Mucosa of descending colon (tissue), 3 donors: Measurements from ENCODE around the gene GABBR2. TPM values are rescaled to one million over a fixed set of nuclear protein-coding genes. Genes with fewer than 3 reads are reported as not detected.

ENCODE experiments used
- ATAC-seq: fragments of 200-7000 bp; cut with Tn5 transposase; one replicate; pipeline ENCODE4 v1.9.1; 2020; ENCODE audit warnings: mild to moderate bottlenecking, moderate library complexity
- DNase-seq, 3 donors: peaks; one replicate each; pipeline ENCODE4 v3.0.0-alpha.2; 2020
- H3K36me3 ChIP-seq: fragments of 200-600 bp; one replicate; pipeline ENCODE4 v1.8.0; 2021; ENCODE audit warnings: low read depth, mild to moderate bottlenecking
- H3K4me1 ChIP-seq: fragments of 200-600 bp; one replicate; pipeline ENCODE4 v1.8.0; 2021; ENCODE audit warnings: low read depth, mild to moderate bottlenecking
- H3K4me3 ChIP-seq: fragments of 200-600 bp; one replicate; pipeline ENCODE4 v1.8.0; 2021; ENCODE audit warnings: mild to moderate bottlenecking
- H3K9me3 ChIP-seq: fragments of 200-600 bp; one replicate; pipeline ENCODE4 v1.8.0; 2021; ENCODE audit warnings: mild to moderate bottlenecking
- intact Hi-C, 2 donors: fragments of 100-400 bp; cut with DNase I in 1 of 2; cut with micrococcal nuclease in 1 of 2; formaldehyde crosslinking; loops; one replicate each; pipeline versions ENCODE4 v1.11.0 to v1.11.1; 2022; cut with DNase I, micrococcal nuclease
- total RNA-seq, 3 donors: library from RNA; stranded (reverse); fragmentation: NEBNext Ultra II Directional in 2 of 3; extraction: Animal tissue kit (Norgen Biotek cat#: 25700) in 2 of 3; gene quantifications; one replicate each; pipeline versions ENCODE4 v1.2.1 to v1.2.4, GENCODE V29; 2021 to 2023
- TF ChIP-seq, protein P1 (sequence below): fragments of 200-600 bp; IDR thresholded peaks from one replicate; pipeline ENCODE4 v1.8.0; 2022; ENCODE audit warnings: antibody characterized with exemption, mild to moderate bottlenecking
- donor health status: DM: no; HTN: no; CAD: no; lungs with moderate emphysema.
- donor health status: DM: no; HTN: no; CAD: no.
- donor health status: DM: no; HTN: yes; CAD: no.

GABBR2 gene
- total RNA-seq, 3 donors from 2014 or later, result 0.35 TPM; not detected in 2

DNA sequence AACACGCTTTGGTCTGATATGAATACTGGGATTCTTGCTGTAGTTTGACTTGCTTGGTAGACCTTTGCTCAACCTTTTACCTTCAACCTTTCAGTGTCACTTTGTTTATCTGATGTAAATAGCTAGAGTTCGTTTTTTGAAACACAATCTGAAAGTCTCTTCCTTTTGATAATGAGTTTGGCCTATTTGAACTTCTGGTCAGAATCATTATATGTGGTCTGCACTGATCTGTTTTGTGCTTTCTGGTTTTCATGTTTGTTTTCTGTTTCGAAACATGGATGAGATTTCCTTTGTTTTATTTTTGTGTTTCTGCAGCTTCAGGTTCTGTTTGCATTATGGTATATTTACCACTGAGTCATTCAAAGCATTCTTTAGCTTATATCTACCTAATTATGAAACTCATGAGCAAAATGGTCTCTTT is 217.5 kb downstream of the GABBR2 start:
- TF ChIP-seq, protein P1, sequence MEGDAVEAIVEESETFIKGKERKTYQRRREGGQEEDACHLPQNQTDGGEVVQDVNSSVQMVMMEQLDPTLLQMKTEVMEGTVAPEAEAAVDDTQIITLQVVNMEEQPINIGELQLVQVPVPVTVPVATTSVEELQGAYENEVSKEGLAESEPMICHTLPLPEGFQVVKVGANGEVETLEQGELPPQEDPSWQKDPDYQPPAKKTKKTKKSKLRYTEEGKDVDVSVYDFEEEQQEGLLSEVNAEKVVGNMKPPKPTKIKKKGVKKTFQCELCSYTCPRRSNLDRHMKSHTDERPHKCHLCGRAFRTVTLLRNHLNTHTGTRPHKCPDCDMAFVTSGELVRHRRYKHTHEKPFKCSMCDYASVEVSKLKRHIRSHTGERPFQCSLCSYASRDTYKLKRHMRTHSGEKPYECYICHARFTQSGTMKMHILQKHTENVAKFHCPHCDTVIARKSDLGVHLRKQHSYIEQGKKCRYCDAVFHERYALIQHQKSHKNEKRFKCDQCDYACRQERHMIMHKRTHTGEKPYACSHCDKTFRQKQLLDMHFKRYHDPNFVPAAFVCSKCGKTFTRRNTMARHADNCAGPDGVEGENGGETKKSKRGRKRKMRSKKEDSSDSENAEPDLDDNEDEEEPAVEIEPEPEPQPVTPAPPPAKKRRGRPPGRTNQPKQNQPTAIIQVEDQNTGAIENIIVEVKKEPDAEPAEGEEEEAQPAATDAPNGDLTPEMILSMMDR, result no peak
- Histone ChIP-seq H3K36me3 (no peaks in the 10 kb centered on the region), H3K9me3 (no peaks in the 10 kb centered on the region), H3K4me1 (no peaks in the 10 kb centered on the region), H3K4me3 (no peak overlapping the region)
- ATAC-seq, result no peak
- no peak for DNase-seq
- intact Hi-C loops, result no loop called here

DNA sequence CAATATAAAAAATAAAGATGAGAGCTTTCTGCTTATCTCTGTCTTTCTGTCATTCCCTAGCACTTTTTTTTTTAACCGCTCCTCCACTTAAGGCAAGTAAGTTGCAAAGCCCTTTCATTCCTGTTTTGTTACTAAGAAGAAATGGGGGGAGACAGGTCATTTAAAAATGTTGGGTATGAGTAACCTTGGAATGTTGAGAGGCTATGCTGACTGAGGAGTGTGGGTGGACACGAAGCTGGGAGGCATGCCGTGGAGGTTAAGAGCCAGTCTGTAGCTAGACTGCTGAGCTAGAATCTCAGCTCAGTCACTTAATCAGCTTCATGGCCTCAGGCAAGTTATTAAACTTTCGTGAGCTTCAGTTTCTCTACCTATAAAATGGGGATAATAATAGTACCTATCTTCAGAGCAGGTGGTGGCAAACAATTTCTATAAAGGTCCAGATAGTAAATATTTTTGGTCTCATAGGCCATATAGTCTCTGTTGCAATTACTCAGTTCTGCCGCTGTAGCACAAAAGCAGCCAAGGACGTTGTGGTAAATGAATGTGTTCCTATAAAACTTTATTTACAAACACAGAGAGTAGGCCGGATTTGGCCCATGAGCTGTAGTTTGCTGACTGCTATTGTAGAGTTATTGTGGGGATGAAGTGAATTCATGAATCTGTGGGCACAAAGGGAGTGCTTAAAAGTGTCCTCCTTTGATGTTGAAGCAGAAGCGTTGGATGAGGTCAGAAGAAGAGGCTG is 220.0 kb downstream of the GABBR2 start:
- ATAC-seq (no peak), DNase-seq (no peak)
- H3K9me3 ChIP-seq, result no peaks in the 10 kb centered on the region
- H3K4me1 ChIP-seq, result no peaks in the 10 kb centered on the region
- TF ChIP-seq, protein P1, result no peak
- no peak overlapping the region for H3K4me3 ChIP-seq
- intact Hi-C loops, result no loop called here
- H3K36me3 ChIP-seq, result no peaks in the 10 kb centered on the region

DNA sequence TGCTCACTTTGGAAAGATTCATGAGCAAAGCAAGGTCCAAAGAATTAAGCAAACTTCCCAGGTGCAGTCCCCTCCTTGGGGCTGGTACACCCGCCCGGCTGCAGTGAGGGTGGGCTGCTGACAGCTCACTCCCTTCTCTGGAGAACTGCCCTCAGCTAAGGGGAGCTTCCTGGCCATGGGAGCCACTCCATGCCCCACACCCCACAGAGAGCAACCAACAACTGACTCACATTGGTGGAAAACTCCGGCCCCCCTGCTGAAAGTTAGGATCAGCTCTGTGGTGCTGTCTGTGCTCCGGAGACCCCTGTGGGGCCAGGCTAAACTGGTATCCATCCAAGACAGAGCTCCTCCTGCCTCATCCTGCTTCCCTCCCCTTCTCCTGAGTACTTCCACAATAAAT is 223.0 kb downstream of the GABBR2 start:
- Histone ChIP-seq H3K9me3 (no peaks in the 10 kb centered on the region), H3K4me1 (no peaks in the 10 kb centered on the region), H3K36me3 (no peaks in the 10 kb centered on the region), H3K4me3 (no peak overlapping the region)
- DNase-seq, result no peak
- no peak for ATAC-seq
- intact Hi-C loops, result no loop called here
- TF ChIP-seq, protein P1, result no peak

DNA sequence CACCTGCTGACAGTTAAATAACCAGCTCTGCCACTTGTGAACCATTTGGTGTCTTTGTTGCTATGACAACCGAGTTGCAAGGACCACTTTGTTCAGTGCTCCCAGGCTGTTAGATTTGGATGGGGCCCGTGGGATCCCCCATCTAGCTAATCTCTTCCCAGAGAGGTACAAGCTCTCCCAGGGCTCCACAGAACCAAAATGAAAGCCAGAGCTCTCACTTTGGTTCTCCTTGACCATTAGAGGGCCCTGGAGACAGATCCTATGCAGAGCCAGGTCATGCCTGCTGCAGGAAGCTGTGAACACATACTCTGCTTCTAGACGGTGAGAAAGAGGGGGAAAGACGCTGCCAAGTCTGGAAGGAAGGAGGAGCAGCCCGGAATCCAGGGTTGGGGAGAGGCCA is 224.6 kb downstream of the GABBR2 start:
- TF ChIP-seq, protein P1, result no peak
- intact Hi-C loops, result no loop called here

DNA sequence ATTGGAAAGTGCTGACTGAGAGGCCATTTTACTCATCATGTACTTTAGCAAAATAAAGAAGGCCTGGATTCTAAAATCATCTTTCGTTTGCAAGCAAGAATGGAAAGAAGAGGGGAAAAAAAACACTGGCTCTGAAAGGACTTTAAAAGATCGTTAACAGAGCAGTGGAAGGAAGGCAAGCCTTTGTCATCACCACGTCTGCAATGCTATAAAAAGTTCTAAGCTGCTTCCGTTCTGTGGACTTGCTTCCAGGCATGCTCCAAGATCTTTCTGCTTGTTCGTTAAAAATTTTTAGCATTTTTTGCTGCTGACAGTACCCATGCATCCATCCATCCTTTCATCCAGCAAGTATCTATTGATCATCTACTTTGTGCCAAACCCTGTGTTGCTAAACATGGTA is 226.5 kb downstream of the GABBR2 start:
- intact Hi-C loops, result no loop called here
- Histone ChIP-seq H3K9me3 (no peaks in the 10 kb centered on the region), H3K36me3 (no peaks in the 10 kb centered on the region), H3K4me3 (no peak overlapping the region), H3K4me1 (no peaks in the 10 kb centered on the region)
- TF ChIP-seq, protein P1, result no peak
- DNase-seq, result no peak
- no peak for ATAC-seq

More for the DNA sequence above, 224.6 kb downstream of the GABBR2 start:
- H3K9me3 ChIP-seq, result no peaks in the 10 kb centered on the region
- H3K4me1 ChIP-seq, result no peaks in the 10 kb centered on the region
- no peaks in the 10 kb centered on the region for H3K36me3 ChIP-seq
- no peak for ATAC-seq
- no peak for DNase-seq
- no peak overlapping the region for H3K4me3 ChIP-seq
